ENCODE results near the gene SUB1.

DNA sequence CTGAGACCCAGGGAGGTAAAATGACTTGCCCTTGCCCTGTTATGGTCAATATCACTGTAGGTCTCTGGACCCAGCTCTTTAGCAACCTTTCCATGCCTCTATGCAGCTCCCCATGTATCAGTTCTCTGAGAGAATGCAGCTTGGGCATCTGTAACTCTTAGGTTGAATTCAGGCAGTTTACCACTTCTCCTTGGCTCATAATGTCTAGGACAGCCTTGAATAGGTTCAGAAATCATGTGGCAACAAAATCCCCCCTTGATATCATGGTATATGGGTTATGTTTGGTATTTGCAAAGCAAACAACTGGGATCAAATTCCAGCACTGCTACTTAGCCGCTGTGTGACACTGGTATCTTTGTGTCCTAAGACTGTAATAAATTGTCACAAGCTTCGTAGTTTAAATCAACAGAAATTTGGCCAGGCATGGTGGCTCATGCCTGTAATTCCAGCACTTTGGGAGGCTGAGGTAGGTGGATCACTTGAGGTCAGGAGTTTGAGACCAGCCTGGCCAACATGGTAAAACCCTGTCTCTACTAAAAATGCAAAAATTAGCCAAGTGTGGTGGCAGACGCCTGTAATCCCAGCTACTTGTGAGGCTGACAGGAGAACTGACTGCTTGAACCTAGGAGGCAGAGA, 10.7 kb upstream of the SUB1 start:
- TF ChIP-seq, protein P1, sequence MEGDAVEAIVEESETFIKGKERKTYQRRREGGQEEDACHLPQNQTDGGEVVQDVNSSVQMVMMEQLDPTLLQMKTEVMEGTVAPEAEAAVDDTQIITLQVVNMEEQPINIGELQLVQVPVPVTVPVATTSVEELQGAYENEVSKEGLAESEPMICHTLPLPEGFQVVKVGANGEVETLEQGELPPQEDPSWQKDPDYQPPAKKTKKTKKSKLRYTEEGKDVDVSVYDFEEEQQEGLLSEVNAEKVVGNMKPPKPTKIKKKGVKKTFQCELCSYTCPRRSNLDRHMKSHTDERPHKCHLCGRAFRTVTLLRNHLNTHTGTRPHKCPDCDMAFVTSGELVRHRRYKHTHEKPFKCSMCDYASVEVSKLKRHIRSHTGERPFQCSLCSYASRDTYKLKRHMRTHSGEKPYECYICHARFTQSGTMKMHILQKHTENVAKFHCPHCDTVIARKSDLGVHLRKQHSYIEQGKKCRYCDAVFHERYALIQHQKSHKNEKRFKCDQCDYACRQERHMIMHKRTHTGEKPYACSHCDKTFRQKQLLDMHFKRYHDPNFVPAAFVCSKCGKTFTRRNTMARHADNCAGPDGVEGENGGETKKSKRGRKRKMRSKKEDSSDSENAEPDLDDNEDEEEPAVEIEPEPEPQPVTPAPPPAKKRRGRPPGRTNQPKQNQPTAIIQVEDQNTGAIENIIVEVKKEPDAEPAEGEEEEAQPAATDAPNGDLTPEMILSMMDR (IDR thresholded peaks at IDR 0.05): no peak
- no peak for TF ChIP-seq POLR2A (IDR thresholded peaks at IDR 0.05)
